Endometrium (tissue), 2 donors: ENCODE data around the gene RTL10.

Experiments used
- FAIRE-seq: peaks from 2 replicates; lab custom pipeline; 2012; peaks lifted over from hg19 to GRCh38; lab: Jason Lieb, UNC
- donor health status: control.
- donor health status: control.

Gene RTL10

DNA sequence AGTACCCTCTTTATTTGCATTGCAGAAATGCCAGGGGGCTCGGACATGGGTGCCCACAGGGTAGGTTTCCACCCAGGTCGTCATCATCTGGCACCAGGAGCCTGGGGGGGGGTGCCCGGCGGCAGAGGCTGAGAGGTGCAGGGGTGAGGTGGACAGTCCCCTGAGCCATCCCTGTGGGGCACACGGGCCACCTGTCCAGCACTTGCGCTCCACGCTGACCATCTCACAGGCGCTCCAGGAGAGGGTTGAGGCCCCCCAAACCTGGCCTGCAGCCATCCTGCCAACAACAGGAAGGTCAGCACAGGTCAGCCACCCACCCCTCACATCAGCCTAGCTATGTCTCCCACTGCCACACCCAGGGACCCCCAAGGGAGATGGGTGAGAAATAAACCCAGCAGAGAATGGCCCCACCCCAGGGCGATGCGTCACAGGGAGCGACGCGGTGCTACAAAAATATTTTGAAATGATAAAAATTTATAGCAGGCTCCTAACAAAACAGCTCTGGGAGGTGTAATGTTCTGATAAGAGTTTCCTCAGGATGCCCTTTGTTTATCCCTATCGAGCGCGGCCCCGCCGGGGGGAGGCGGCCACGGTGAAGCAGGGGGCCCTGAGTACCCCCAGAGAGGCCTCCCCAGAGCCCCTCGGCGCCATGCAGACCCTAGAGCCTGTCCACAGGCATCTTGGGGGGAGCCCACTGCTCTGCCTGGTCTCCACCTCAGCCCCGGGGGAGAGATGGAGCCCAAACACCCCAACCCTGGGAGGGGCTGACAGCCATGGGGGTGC lies 21.0 kb upstream of the RTL10 start:
- FAIRE-seq = no peak

DNA sequence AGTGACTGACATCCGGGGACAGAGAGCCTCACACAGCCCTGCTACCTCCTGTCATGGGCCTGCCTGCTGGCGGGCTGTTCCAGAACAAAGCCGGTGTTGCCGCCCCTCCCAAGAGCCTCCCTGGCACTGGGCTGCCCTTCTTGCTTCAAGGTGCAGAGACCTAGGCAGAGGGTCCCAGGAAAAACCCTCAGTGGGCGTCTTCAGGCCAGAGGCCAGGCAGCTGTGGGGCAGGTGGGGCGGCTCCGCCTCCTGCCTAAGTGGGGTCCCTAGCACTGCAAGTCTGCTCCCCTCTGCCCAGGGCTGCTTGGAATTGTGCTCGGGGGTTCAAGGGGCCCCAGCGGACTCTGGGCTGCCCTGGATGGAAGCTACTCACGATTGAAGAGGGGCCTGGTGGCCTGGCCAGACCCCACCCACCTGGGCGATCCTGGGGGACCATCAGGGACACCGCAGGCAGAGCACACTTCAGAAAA lies 20.4 kb upstream of the RTL10 start:
- no peak for FAIRE-seq

DNA sequence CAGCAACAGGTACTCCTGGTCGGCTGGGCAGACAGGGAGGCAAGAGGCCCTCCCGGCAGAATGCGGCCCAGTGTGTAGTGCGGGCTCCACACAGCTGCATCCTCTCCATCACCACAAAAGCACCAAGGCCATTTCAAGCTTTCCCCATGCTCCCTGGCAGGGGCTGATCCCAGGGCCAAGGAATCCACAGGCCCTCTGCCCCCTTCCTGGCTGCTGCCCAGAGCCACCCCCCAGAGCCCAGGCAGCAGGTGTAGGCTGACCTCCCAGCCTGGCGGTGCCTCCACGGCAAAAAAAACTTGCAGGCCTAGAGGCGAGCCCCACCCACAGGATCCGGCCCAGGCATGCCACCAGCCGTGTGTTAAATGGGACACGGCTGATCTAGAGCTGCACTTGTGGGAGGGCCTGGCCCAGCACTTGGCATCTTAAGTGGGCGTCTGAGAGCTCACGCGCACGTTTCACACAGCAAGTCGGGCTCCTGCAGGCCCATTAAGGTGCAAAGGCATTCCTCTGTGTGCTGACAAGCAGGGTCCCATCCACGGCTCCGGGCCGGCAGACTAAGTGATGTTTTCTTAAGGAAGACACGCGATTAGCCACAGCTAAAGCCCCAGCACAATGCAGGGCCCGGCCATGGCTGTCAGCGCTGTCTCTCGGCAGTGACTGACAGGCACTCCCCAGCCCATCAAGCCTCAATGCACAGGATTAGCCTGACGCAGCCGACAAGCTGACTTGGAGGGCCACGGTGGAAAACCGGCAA lies 19.8 kb upstream of the RTL10 start:
- no peak for FAIRE-seq

DNA sequence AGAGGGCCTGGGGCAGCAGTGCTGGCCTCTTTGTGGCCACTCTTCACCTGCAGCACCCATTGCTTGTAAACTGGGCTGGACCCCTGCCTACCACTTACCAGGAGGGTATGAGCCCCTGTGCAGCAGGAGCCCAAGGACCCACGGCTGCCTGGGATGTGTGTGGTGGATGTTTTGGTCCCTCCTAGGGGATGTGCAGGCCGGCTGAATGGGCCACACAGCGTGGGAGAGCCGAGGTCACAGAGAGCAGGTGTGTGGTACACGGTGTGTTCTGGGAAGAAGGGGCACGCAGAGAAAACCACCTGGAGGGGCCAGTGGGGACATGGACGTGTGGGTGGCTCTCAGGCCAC lies 19.3 kb upstream of the RTL10 start:
- FAIRE-seq = no peak

DNA sequence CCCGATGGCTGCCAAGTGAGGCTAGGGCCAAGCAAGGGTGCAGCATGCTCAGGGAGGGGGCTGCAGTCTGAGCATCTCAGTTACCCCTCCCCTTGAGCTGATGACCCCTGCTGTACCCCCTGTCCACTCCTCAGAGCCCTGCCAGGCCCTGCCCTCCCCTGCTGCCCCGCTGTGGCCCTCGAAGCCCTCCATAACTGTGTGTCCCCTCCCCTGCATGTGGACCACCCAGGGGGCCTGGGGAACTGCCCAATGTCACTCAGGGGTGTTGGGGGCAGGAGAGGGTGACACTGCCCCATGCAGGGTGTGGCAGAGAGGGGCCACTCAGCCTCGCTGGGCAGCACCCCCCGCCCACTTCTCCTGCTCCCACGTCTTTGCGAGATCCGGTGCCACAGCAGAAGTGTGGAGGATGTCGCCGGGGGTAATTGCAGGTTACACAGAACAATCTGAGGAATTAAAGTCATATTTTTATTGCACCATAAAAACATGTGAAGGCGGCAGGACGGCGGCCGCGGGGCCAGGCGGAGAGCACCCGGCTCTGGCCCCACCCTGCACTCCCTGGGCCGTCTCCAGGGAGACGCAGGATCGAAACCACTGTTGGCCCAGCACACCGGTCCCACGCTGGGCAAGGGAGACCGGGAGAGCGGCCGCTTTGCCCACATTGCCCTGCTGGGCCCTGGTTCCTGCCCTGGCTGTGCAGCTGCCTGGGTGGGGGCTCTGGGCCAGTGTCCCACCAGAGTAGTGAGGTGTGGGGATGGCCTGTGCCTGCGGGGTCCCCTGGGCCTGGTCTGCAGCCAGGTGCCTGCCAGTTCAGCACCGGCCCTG lies 18.7 kb upstream of the RTL10 start:
- FAIRE-seq = no peak

DNA sequence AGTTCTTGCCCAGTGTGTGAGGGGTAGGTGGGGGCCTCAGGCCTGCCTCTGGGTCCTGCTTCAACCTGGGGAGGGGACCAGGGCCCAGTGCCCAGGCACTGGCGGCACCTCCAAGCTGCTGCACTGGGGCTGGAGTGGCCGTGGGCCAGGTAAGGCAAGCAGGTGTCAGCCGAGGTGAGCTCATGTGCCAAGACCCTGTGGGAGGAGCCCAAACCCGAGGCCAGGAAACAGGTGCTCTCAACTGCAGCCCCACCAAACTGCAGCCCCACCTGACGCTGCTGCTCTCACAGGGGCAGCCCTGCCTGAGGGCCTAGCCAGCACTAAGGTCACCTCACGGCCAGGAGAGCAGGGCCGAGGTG lies 18.1 kb upstream of the RTL10 start:
- FAIRE-seq = no peak

DNA sequence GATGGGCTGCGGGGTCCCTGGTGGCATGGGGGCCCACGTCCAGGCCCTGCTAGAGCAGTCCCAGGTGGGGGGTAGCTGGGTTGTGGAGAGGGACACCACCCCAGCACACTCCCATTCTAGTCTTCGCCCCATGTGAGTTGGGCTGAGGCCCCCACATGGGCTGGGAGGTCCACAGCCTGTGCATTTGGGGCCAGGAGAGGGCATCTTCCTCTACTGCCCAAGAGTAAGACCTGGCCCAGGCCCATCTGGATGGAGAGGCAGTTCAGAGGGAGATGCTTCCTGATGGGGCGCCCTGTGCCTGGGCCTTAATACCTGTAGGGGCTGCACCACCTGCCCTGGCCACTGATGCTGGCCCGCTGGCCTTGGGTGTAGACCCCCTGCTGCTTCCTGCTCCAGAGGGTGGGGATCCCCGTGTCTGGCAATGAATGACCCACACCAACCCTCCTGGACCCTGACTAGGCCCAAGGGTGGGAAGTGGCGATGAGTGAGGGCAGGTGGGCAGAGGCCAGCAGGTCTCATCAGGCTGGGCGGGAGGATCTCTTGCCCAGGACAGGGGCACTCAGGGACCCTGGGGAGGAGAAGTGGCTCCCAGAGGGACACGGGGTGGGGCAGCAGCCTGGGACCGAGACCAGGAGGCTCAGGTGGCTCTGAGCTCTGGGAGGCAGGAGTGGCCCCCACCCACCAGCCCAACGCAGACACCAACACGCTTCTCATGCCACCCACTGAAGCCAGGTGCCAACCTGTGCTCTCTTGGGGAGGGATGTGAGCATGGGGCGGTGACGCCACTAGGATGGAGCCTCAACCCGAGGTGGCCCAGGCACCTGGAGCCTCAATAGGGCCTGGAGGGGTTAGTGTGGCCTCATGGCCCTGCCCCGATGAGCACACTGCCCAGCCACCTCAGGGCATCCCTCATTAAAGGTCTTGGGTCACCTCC lies 17.4 kb upstream of the RTL10 start:
- no peak for FAIRE-seq

DNA sequence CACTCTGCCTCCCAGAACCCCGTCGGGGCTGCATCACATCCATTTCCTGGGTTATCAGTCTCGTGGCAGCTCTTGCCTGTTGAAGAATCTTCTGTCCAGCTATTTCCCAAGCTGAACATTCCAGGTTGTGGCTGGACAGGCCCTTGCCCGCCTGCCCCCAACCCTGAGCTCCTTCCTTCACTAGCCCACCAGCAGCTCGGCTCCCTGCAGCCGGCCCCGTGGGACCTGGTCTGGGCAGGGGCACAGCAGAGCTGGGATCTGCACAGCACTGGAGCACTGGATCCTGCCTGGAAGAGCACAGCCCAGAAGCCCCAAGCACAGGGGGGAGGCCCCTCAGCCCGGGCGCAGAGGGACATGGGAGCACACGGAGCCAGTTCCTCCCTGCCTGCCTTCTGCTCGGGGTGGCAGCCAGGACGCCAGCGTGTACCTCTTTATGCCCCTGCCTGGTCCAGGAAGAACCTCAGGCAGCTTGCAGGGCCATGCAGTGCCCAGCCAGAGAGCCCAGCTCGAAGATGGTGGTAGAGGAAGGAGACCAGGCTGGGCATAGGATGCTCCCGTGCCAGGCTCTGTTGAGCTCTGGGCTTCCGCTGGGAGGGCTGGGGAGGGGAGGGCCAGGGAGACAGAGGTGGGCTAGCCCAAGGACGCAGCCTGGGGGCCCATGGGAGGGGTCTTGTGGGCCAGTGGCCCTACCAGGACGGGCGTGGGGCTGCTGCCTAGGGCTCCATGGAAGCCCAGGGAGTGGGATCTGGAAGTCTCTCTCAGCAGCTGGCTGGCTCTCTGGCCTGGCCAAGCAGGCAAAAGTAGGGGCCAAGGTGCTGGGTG lies 16.6 kb upstream of the RTL10 start:
- no peak for FAIRE-seq

DNA sequence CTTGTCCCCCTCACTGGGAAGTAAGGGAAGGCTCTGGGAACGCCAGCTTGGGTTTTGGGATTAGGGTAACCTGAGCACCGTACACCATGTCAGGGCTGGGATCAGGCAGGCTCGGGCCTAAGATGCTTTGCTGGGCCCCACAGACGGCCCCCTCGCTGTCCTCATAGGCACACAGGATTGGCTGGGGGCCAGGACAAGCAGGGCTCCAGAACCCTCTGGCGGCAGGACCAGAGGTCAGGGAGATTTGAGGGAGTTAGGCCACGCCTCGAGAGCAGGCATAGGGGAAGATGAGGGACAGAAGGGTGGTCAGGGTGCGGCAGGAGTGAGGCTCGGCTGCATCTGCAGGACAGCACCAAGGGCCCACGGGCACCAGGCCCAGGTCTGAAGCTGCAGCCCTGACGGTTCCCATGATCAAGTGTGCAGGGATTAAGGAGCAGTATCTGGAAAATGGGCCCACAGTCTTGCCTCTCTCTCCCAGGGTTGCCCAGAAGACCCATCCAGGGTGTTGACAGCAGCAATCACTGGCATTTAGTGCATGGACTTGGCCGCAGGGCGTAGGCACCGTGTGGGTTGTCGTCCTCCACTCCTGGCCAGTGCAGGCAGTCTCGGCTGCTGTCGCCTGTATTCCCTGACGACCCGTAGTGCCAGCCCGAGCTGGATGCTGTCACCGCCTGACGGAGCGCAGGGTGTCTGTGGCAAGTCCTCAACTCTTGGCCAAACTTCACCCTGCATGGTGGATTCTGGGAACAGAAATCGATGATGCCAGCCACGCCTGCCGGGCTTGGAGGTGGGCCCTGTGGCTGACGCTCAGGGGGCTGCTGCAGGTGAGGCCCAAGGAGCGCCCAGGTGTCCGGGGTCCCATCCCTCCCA lies 15.7 kb upstream of the RTL10 start:
- no peak for FAIRE-seq

DNA sequence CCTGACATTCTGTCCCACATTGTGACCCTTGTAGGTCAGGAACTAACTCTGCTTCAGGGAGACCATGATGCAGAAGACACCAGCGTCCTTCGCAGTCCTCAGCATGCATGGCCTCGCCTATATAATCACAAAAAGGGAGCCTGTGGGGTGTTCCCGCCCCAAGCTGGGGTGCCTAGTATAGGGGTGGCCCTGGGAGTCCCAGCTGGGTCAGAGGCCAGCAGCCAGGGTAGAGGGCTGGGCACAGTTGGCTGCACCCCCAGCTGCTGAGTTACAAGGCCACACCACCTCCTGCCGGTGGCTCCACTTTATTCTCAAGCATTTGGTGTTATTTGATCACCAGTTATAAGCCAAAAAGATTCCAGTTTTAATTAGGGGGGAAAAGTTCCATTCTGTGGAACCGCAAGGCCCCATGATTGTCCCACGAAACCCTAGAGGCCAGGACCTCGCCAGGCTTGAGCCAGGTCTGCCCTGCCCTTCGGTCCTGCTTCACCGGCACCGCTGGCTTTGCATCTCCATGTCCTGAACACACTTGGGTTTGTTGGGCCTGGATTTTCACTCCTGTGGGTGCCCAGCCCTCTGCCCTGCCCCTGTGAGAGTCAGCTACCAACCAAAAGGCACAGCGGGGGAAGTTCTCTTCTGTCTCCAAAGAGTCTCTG lies 15.0 kb upstream of the RTL10 start:
- FAIRE-seq = no peak

DNA sequence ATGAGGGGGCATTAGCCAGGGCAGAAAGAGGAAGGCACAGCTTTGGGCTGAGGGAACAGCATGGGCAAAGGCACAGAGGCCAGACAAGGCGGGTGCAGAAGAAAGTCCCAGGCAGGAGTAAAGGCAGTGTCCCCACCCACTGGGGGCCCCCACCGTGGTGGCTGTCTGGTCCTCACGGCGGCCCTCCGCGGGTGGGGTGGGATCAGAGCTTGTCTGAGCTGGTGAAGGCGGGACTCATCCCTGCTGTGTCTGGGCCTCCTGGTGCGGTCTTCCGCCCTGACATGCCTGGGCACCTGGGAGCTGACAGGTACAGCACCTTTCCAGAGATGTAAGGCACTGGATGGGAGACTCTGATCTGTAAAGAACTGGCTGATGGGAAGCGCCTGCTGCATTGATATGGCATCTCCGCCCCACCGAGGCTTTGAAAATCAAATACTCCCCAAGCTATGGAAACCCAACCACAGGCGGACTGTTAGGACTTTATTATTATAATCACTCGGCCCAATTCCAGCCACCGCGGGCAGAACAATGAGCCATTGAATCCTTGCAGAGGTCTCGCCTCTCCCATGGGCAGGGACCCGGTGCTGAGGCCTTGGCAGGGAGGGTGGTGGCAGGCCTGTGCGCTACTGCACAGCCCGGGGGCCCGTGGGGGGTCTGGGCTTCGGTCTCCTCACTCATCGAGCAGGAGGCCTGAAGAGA lies 14.2 kb upstream of the RTL10 start:
- no peak for FAIRE-seq

DNA sequence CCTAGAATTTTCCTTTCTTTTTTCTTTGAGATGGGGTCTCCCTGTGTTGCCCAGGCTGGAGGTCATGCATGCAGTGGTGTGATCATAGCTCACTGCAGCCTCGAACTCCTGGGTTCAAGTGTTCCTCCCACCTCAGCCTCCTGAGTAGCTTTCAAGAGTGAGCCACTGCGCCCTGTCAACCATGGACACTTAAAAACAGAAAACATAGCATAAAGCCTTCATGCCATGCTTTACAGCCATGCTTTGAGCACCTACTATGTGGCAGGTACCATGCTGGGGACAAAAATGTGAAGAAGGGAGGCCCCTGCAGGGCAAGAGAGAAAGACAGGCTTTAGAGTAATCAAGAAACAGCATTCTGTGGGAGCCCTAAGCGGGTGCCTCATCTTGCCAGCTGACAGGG lies 13.7 kb upstream of the RTL10 start:
- FAIRE-seq = no peak

DNA sequence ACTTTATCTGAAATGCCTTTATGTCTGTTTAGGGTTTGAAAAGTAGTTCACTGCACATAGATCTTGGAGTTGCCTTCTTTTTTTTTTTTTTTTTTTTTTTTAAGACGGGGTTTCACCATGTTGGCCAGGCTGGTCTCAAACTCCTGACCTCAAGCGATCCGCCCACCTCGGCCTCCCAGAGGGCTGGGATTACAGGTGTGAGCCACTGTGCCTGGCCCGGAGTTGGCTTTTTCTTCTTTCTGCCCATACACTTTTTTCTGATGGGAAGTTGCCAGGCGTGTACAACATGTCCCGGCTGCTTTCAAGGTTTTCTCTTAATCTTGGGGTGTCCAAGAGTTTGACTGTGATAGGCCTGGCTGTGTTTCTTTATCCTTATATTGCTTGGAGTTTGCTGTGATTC lies 12.9 kb upstream of the RTL10 start:
- no peak for FAIRE-seq

DNA sequence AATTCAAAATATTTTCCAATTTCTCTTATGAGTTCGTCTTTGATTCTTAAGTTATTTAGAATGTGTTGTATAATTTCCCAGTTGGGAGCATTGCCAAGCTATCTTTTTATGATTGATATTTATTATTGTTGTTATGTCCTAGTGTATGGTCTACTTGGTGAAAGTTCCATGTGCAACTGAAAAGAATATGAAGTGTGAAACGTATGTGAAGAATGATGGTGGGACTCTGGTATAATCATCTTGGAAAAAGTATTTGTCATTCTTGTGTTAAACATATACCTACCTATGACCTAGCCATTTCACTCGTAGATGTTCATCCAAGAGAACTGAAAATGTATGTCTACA lies 12.0 kb upstream of the RTL10 start:
- no peak for FAIRE-seq

DNA sequence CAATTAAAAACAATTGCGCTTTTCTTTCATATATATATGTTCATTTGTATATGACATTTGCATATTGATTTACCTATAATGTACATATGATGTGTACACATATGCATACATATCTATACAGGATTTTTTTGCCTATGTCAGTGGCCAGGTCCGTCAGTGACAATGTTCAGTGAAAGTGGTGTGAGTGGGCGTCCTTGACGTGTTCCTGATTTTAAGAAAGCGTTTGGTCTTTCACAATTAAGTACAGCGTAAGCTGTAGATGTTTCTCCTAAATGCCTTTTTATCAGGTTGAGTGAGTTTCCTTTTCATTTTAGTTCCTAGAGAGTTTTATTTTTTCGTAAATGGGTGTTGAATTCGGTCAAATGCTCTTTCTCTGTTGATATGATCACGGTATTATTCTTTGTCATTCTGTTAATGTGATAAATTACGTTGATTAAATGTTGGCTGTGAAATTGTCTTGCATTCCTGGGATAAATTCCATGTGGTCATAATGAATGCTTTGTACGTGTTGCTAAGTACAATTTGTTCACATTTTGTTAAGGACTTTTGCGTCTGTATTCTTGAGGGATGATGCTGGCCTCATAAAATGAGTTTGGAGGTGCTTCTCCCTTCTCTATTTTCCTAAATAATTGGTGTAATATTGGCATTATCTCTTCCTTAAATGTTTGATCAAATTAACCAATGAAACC lies 10.6 kb upstream of the RTL10 start:
- FAIRE-seq = no peak

DNA sequence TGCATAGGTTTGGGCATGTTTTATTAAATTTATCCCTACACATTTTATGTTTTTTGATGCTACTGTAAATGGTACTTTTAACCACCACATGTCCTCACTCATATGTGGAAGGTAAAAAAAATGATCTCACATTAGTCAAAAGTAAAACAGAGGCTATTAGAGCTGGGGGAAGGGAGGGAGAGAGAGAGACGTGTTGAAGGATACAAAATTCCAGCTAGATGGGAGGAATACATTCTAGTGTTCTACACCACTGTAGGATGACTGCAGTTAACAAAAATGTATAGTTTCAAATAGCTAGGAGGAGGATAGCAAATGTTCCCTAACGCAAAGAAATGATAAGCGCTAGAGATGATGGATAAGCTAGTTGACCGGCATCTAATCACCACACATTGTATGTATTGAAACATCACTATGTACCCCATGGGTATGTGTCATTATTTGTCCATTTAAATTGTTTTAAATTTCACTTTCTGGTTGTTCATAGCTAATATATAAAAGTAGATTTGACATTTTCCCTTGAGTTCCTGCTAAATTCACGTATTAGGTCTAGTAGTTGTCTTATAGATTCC lies 9.9 kb upstream of the RTL10 start:
- no peak for FAIRE-seq

DNA sequence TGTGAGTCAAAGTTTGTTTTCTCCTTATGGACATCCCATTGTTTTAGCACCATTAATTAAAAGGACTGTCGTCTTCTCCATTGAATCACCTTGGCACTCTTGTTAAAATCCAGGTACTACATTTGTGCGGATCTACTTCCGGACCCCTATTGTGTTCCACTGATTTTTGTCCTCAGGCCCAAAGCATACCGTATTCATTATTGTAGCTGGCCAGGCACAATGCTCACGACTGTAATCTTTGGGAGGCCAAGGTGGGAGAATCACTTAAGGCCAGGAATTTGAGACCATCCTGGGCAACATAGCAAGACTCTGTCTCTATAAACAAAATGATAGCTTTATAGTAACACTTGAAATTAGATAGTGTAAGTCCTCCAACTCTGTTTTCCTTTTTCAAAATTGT lies 8.9 kb upstream of the RTL10 start:
- FAIRE-seq = no peak
